HEK293 (cell line): ENCODE measurements around the gene MPPED2.

Experiments used
- CTCF ChIP-seq: fragments of 450-650 bp; formaldehyde crosslinking; IDR thresholded peaks from 2 replicates; pipeline ENCODE4 v1.5.1; 2016; ENCODE audit warnings: missing biosample characterization, missing genetic modification characterization
- PBX3 ChIP-seq: sonication (generic); formaldehyde crosslinking; IDR thresholded peaks from 2 replicates; pipeline ENCODE4 v1.8.1; 2022; ENCODE audit warnings: mild to moderate bottlenecking, moderate library complexity, missing genetic modification reagents
- TCF7L2 ChIP-seq: IDR thresholded peaks from 2 replicates; pipeline ENCODE4 v1.6.1; 2011; ENCODE audit warnings: low read depth, mild to moderate bottlenecking, inconsistent platforms, low read length, moderate library complexity, borderline replicate concordance
- YY1 ChIP-seq: fragments of 450-650 bp; formaldehyde crosslinking; IDR thresholded peaks from 2 replicates; pipeline ENCODE4 v1.5.1; 2018; ENCODE audit warnings: missing biosample characterization, missing genetic modification characterization
- ZBTB10 ChIP-seq: fragments of 450-650 bp; formaldehyde crosslinking; IDR thresholded peaks from 2 replicates; pipeline ENCODE4 v1.5.1; 2016; ENCODE audit warnings: missing biosample characterization, missing genetic modification characterization
- ZBTB26 ChIP-seq: fragments of 450-650 bp; formaldehyde crosslinking; optimal IDR thresholded peaks from 2 replicates; pipeline ENCODE3; 2016; ENCODE audit warnings: missing biosample characterization, mild to moderate bottlenecking, missing genetic modification characterization
- ZEB2 ChIP-seq: fragments of 450-650 bp; formaldehyde crosslinking; IDR thresholded peaks from 2 replicates; pipeline ENCODE4 v1.5.1; 2016; ENCODE audit warnings: missing biosample characterization, missing genetic modification characterization
- ZNF510 ChIP-seq: fragments of 450-650 bp; formaldehyde crosslinking; IDR thresholded peaks from 2 replicates; pipeline ENCODE4 v1.5.1; 2018; ENCODE audit warnings: mild to moderate bottlenecking, missing genetic modification characterization, missing biosample characterization; ENCODE audit not compliant: insufficient replicate concordance
- ZNF514 ChIP-seq: fragments of 450-650 bp; formaldehyde crosslinking; IDR thresholded peaks from 2 replicates; pipeline ENCODE4 v1.5.1; 2016; ENCODE audit warnings: missing biosample characterization, missing genetic modification characterization
- ZNF549 ChIP-seq: fragments of 450-650 bp; IDR thresholded peaks from 2 replicates; pipeline ENCODE4 v1.5.1; 2018; ENCODE audit warnings: missing biosample characterization, missing genetic modification characterization, mild to moderate bottlenecking, inconsistent platforms, moderate library complexity
- ZNF629 ChIP-seq: fragments of 450-650 bp; formaldehyde crosslinking; IDR thresholded peaks from 2 replicates; pipeline ENCODE4 v1.5.1; 2017; ENCODE audit warnings: missing biosample characterization, missing genetic modification characterization

GRCh38 chr11:30509364-30509763 lies 76.8 kb downstream of the MPPED2 start:
- TF ChIP-seq ZBTB26 (tag by site-specific recombination) (no peak), PBX3 (no peak), ZNF510 (no peak), ZNF514 (tag by site-specific recombination) (no peak), YY1 (tag by site-specific recombination) (no peak), CTCF (tag by site-specific recombination) (no peak), TCF7L2 (no peak), ZNF549 (tag by site-specific recombination) (no peak), ZNF629 (tag by site-specific recombination) (no peak), ZBTB10 (tag by site-specific recombination) (no peak), ZEB2 (tag by site-specific recombination) (no peak)
